Effector CD4-positive, alpha-beta T cell (primary cell): ENCODE measurements around the gene AADAC. TPM values are rescaled to one million over a fixed set of nuclear protein-coding genes. Genes with fewer than 3 reads are reported as not detected.
"Not testable (repeated sequence)": the region's sequence is repeated elsewhere in the genome, so short reads cannot be mapped to it uniquely, and the experiment has no call there.

Experiments used
- DNase-seq: peaks from one replicate; pipeline ENCODE4 v3.0.0-alpha.2; 2020
- total RNA-seq: gene quantifications from one replicate; lab custom pipeline; 2026; lab: John Stamatoyannopoulos, UW

The AADAC gene
- total RNA-seq = not detected

- DNase-seq = no peak
Observed at GRCh38 chr3:151813799-151814198, at the start of gene AADAC. AADAC (plus strand) TSS chr3:151814116; CDS start chr3:151814163, 47 bp downstream.

GRCh38 chr3:151764699-151765098 is 49.2 kb upstream of the AADAC start:
- DNase-seq = not testable (repeated sequence)

DNA sequence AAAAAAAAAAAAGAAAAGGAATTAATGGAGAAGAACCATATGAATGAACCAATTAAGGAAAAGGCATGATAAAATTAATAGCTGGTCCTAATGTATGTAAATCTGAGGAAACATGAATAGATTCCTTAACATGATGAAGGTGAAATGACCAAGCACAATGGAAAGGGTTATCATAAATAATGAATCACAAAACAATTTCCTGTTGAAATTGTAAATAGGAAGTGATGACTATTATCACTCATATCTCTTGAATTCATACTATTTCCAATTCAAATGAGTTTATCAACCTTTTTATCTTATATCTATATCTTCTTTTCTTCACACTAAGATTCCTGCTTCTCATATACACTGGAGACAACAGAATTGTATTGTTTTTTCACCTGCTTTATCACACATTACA is 48.2 kb upstream of the AADAC start:
- no peak for DNase-seq

- DNase-seq = no peak
Observed at GRCh38 chr3:151766454-151766853, 47.5 kb upstream of the AADAC start.

DNA sequence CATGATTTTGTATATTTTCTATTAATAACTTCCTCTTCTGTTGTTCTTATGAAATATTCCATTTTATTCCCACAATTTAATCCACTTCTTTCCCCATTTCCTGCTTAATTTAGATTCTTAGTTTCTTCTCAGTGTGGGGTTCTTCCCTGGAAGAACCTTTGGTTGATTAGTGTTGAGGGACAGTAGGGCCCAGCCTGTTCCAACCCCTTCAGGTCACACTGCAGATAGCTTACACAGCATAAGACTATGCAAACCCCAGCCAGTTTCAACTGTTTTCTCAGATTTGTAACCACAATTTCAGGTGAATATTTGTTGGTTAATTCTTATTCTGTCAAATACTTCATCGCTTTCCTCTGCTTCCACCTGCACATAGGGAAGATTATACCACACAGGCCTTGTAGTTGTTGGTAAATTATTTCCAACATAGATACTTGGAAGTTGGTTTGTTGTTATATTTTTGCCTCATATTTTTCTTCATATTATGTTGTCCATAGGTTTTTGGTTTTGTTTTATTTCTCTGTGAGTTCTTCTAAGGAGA is 45.5 kb upstream of the AADAC start:
- DNase-seq = no peak

- no peak for DNase-seq
Observed at GRCh38 chr3:151769175-151769574, 44.7 kb upstream of the AADAC start.

DNA sequence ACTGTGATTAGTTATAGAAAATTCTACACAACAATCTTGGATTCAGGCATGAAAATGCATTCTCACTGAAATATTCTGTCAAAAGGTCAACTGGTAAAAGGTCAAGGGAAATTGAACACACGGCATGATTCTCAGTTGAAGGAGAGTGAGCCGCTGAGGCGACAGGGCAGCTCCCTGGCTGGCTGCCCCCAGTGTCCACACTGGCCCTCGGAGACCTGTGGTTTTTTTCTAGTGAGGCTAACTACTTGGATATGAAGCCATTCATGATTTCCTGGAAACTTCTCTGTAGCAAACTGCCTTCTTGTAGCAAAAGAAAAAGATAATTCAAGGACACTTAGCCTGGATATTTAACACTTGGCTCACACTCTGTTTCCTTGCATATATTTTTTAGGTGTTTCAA is 43.0 kb upstream of the AADAC start:
- DNase-seq = no peak

- DNase-seq = no peak
Observed at GRCh38 chr3:151772825-151773480, 41.0 kb upstream of the AADAC start.

DNA sequence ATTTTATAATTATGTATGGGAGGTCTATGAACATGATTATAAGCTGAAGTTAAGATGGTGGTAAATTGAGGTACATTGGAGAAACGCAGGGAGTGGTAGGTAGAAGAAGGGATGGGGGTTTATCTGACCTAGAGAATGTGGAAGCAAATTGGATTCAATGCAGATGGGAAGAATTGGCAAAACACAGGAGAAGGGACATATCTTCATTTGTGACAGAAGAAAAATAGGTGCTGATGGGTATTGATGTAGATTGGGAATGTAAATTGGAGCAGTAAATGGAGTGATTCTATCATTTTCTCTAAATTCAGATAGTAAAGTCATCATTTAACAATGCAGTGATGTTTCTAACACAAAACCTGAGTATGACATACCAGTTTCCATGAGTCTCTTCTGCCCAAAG is 39.7 kb upstream of the AADAC start:
- DNase-seq = no peak

GRCh38 chr3:151774910-151775309 is 39.0 kb upstream of the AADAC start:
- DNase-seq = no peak

DNA sequence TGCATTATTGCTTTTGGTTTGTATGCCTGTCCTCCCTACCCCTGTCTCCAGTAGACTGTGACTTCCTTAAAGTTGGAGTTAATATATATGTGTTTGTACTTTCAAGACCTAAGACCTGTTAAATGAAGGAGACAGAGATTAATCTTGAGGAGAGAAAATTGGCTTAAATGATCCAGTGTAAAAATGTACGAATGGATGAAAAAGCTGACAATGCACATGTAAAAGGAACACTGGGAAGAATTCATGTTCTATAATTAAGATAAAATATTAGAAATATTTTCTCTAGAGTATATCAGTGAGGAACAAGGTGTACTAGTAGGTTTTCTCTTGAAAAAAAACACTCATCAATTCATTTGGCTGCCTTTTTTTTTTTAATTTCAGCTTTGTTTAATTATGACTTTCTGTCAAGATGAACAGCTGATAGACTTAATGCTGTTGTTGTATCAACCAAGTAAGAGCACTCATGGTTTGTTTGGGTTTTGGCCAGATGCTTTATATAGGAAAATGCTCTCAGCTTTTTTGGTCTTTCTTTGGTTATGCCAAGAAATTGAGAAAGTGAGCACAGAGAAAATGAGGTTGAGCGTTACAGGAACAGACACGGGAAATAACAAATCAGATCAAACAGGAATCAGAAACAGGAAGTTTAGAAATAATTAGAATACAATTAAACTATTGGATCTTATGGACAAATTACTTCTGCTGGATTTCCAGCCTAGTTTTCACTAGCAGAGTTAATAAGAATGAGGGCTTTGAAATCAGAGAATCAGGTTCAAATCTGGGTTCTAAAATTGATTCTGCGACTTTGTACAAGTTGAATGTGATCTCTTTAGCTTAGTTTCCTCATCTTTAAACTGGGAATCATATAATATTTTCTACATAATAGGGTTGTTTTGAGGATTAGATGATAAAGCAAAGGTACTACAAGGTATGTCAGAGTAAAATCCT is 38.3 kb upstream of the AADAC start:
- no peak for DNase-seq

DNA sequence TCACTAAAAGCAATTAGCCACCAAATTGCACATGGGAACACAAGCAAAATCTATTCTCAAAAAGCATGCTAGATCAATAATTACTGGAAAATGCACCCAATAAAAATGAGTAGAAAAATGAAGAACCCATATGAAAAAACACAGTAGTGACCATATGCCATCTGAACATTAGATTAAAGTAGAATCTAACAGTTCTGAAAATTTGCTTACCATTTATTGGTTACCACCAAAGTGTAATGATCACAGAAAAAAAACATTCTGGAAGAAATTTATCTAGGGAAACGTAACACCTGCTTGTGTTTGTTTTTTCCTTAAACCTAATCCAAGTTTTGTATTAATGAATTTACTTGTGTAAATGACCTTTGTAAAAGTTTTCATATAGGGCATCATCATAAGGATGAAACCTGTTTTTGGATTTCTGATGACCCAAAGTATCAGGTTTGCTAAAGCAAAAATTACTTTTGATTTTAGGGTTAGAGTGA is 37.6 kb upstream of the AADAC start:
- DNase-seq = no peak

GRCh38 chr3:151777880-151778279 is 36.0 kb upstream of the AADAC start:
- no peak for DNase-seq

DNA sequence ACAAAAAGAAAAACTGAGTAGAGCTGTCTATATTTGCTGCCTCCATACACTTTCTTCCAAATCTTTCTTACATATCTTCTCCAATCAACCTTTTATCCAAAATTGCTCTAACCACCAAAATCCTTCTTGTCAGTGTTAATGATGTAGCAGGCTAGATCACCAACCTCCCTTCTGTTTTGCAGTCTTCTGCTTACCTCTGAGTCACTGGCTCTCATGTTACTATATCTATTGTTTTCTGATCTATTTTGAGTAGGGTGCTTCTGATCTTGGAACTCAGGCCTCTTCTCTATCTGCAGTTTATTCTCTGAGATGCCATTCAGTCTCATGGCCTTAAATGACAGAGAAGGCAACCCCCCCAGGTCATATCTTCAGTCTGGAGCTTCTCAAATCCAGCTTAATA is 26.3 kb upstream of the AADAC start:
- no peak for DNase-seq

DNA sequence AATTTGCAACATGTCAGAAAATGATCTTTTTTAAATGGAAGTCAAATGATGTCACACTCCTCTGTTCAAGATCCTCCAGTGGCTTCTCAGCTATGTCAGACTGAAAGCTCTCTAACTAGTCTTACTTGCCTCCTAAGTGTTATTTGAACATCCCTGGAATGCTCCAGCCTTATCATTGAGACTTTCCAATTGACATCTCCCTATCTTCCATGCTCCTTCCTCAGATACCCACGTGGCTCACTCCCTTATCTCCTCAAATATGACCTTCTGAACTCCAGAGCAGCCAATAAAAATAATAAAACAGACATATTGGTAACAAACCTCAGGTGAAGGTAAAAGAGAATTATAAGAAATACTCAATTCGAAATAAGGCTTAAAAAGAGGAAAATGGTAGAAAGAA is 25.5 kb upstream of the AADAC start:
- DNase-seq = no peak

GRCh38 chr3:151789853-151790463 is 24.0 kb upstream of the AADAC start:
- no peak for DNase-seq

- DNase-seq = not testable (repeated sequence)
Observed at GRCh38 chr3:151790763-151791162, 23.2 kb upstream of the AADAC start.

GRCh38 chr3:151792411-151792810 is 21.5 kb upstream of the AADAC start:
- no peak for DNase-seq

- DNase-seq = no peak
Observed at GRCh38 chr3:151793636-151794035, 20.3 kb upstream of the AADAC start.

DNA sequence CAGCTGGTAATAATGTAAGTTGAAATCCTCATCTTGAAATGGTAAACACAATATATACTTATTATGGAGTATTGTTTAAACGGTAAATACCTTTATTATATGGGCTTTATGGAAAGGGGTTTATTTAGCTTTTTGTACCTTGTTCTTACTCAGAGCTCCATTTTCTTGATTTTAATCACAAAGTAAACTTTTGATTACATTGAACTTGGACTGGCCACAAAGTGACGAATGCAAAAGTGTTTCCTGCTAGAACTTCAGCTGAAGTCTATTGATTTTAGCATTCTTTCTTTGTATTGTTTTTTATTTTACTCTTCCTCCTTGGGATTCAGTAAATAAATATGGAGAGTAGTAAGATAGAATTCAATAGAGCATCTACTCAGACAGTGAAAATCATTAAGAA is 19.8 kb upstream of the AADAC start:
- no peak for DNase-seq

- no peak for DNase-seq
Observed at GRCh38 chr3:151795276-151795675, 18.6 kb upstream of the AADAC start.

DNA sequence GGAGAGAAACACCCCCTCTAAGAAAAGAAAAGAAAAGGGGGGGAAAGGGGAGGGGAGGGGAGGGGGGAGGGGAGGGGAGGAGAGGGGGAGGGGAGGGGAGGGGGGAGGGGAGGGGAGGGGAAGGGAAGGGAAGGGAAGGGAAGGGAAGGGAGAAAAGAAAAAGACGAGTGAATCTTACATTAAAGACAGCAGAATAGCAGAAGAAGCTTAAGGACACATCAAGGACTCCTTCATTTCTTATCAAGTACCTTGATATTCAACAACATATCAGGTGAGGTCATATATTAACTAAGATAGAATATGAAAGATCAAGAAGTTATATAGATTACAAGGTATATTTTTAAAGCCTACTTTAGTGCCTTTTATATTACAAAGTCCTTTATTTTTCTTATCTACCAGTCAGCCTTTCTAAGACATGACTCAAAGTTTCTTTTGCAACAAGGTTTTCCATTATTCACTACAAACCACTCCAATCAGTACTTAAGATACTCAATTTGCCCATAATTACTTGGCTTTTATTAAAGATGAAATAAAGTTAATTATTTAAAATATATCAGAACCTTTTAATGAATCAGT is 17.7 kb upstream of the AADAC start:
- DNase-seq = no peak

DNA sequence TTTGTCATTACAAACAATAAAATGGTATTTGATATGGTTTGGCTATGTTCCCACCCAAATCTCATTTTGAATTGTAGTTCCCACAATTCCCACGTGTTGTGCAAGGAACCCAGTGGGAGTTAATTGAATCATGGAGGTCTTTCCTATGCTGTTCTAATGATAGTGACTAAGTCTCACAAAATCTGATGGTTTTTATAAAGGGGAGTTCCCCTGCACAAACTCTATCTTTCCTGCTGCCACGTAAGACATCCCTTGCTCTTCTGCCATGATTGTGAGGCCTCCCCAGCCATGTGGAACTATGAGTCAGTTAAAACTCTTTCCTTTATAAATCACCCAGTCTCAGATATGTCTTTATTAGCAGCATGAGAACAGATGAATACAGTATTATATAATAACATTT is 15.4 kb upstream of the AADAC start:
- no peak for DNase-seq
